HG02763 (cell line): Measurements from ENCODE around the gene KNDC1.
"Not testable (repeated sequence)": the region's sequence is repeated elsewhere in the genome, so short reads cannot be mapped to it uniquely, and the experiment has no call there.

Experiments
- ATAC-seq: cut with Tn5 transposase; IDR thresholded peaks from one replicate; pipeline ENCODE4 v1.9.1; 2021; ENCODE audit warnings: mild to moderate bottlenecking, moderate library complexity; ENCODE audit not compliant: unreplicated experiment

KNDC1 gene

GRCh38 chr10:133218891-133219290, 58.9 kb downstream of the KNDC1 start:
- no peak for ATAC-seq

GRCh38 chr10:133219782-133220181, 59.8 kb downstream of the KNDC1 start:
- no peak for ATAC-seq

- ATAC-seq: no peak
Measured at GRCh38 chr10:133221331-133221730, 61.3 kb downstream of the KNDC1 start.

GRCh38 chr10:133221756-133222155, 61.7 kb downstream of the KNDC1 start:
- ATAC-seq: not testable (repeated sequence)

GRCh38 chr10:133224076-133224475, 64.1 kb downstream of the KNDC1 start:
- ATAC-seq: no peak

- ATAC-seq: no peak
Measured at GRCh38 chr10:133224756-133225372, 64.8 kb downstream of the KNDC1 start.

GRCh38 chr10:133225707-133226191, 65.7 kb downstream of the KNDC1 start:
- no peak for ATAC-seq

- no peak for ATAC-seq
Measured at GRCh38 chr10:133226251-133226808, 66.3 kb downstream of the KNDC1 start.

GRCh38 chr10:133227256-133227655, 67.2 kb downstream of the KNDC1 start:
- no peak for ATAC-seq

- no peak for ATAC-seq
Measured at GRCh38 chr10:133229265-133230043, 69.4 kb downstream of the KNDC1 start.

DNA sequence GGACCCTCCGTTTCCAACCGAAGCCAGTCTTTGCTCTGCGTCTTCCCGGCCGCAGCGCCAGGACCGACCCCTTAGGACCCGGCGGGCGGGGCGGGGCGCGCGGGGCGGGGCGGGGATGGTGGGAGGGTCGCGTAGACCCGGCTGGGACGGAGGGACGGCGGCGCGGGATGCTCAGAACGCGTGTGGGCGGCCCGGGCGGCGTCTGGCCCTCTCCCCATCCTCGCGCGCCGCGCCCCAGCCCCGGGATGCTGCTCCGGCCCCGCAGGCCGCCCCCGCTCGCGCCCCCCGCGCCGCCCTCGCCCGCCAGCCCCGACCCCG, 70.0 kb downstream of the KNDC1 start, which contains the start of gene UTF1:
UTF1 (plus strand) TSS at position 174 of the 318 bp plus-strand sequence; CDS start at position 246, 72 bp downstream.
- ATAC-seq: no peak

GRCh38 chr10:133230387-133231195, 70.6 kb downstream of the KNDC1 start:
- no peak for ATAC-seq

GRCh38 chr10:133231244-133231945, 71.4 kb downstream of the KNDC1 start:
- no peak for ATAC-seq

GRCh38 chr10:133231946-133232574, 72.0 kb downstream of the KNDC1 start:
- no peak for ATAC-seq

DNA sequence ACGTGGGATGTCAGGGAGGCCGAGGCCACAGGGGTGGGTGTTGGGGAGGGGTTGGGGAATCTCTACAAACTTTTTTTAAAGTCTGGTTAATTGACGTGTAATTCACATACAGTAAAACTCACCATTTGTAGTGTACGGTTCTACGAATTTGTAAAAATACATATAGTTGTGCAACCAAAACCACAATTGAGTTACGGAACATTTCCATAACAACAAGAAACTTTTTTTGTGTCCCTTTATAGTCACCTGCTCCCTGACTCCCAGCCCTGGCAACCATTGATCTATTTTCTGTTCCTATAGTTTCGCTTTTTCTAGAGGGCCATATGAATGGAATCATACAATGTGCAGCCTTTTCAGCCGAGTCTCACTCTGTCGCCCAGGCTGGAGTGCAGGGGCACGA, 74.8 kb downstream of the KNDC1 start:
- ATAC-seq: not testable (repeated sequence)

GRCh38 chr10:133235265-133235855, 75.3 kb downstream of the KNDC1 start:
- ATAC-seq: no peak

DNA sequence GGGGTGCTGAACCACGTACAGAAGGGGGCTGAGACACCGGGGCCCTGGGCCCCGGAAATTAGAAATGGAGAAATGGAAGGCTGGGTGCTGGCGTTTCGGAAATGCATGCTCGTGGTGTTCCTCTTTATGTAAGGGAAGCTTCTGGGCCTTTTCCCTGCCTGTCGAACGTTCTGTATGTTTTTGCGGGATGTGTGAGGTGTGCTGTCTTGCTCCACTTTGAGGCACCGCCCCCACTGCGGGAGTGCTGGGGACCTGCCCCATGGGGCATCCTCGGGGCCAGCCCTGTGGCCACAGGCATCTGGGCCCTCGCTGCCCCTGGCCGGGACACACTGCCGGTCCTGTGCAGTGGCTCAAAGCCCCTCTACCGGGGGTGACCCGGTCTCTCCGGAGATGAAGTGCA, 75.9 kb downstream of the KNDC1 start:
- ATAC-seq: no peak

DNA sequence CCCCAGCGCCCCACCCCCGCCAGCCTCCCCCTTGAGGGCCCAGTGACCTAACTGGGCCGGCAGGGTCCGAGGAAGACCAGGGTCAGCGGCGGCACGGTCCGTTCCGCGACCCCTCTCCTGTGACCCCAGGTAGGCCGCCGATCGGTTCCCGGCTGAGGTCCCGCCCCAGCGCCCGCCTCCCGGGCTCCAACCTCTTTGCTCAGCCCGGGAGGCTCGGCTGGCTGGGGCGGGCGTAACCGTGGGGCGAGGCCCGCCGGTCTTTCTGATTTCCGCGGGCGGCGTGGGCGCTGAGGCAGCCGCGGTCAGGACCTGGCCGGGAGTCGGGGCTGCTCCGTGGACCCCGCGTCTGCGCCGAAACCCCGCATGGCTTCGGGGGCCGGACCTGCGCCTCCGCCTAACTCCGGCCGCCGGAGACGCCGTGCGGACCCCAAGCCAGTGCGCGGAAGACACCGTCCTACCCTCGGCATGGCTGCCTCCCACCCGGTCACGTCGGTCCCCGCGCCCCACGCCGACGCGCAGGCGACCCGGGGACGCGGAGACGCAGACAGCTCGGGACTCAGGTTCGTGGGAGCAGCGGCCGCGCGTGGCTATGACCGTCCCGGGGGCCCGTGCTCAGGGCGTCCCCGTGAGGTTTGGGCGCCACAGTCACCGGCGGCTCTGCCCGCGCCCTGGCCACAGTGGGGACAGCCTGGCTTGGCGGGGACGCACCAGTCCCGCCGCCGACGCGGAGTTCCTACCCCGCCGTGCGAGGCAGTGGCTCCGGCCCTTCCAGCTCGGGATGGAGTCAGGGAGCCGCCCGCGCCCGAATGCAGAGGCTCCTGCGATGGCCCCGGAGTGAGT, 76.6 kb downstream of the KNDC1 start:
- ATAC-seq: no peak

GRCh38 chr10:133237241-133237587, 77.2 kb downstream of the KNDC1 start:
- ATAC-seq: no peak
